Ishikawa (cell line): ENCODE measurements around the gene NAPA.

Source experiments
- EP300 ChIP-seq: IDR thresholded peaks from 2 replicates; pipeline ENCODE4 v1.6.1; 2012; ENCODE audit warnings: borderline replicate concordance
- REST ChIP-seq: IDR thresholded peaks from 2 replicates; pipeline ENCODE4 v1.6.1; 2012; ENCODE audit warnings: low read depth, mild to moderate bottlenecking
- TEAD4 ChIP-seq: IDR thresholded peaks from 2 replicates; pipeline ENCODE4 v1.6.1; 2012
- YY1 ChIP-seq: IDR thresholded peaks from 2 replicates; pipeline ENCODE4 v1.6.1; 2012; ENCODE audit warnings: low read depth

- TF ChIP-seq REST (peak; percentile 93), EP300 (no peak), TEAD4 (0 out of 2 replicates have a peak, but pooled peaks have one; percentile 16), YY1 (0 out of 2 replicates have a peak, but pooled peaks have one; percentile 14)
Measured at GRCh38 chr19:47471733-47472457, 43.0 kb downstream of the NAPA start, which contains the start of gene SLC8A2.
